Activated T-helper 17 cell treated with anti-CD3 and anti-CD28 coated beads, Interleukin-2, amount 50 U/mL, for 72 hours (primary cell): Measurements from ENCODE around the gene ELF2. TPM values are rescaled to one million over a fixed set of nuclear protein-coding genes. Genes with fewer than 3 reads are reported as not detected.
"Not testable (repeated sequence)": the region's sequence is repeated elsewhere in the genome, so short reads cannot be mapped to it uniquely, and the experiment has no call there.

Source experiments
- ATAC-seq: fragments of 150-1000 bp; cut with Tn5 transposase; replicated peaks from 2 replicates; pipeline ENCODE4 v1.10.0; 2021; ENCODE audit warnings: mild to moderate bottlenecking, moderate library complexity
- H3K27ac Mint-ChIP-seq: one replicate; pipeline ENCODE4 v1.8.0; 2022; ENCODE audit warnings: mixed read lengths
- H3K27me3 Mint-ChIP-seq: one replicate; pipeline ENCODE4 v1.8.0; 2022; ENCODE audit warnings: mixed read lengths
- H3K36me3 Mint-ChIP-seq: one replicate; pipeline ENCODE4 v1.8.0; 2022; ENCODE audit warnings: low read depth, mild to moderate bottlenecking, mixed read lengths
- H3K4me1 Mint-ChIP-seq: one replicate; pipeline ENCODE4 v1.8.0; 2022; ENCODE audit warnings: mixed read lengths
- H3K4me3 Mint-ChIP-seq: one replicate; pipeline ENCODE4 v1.8.0; 2022; ENCODE audit warnings: mild to moderate bottlenecking, mixed read lengths
- H3K9me3 Mint-ChIP-seq: one replicate; pipeline ENCODE4 v1.8.0; 2022; ENCODE audit warnings: mixed read lengths
- total RNA-seq, 2 donors: library from RNA; stranded (reverse); gene quantifications; one replicate each; pipeline ENCODE4 v1.2.3, GENCODE V29; 2022

Gene ELF2
- total RNA-seq, 2 donors from 2014 or later, result 29.7 to 35.2 TPM

DNA sequence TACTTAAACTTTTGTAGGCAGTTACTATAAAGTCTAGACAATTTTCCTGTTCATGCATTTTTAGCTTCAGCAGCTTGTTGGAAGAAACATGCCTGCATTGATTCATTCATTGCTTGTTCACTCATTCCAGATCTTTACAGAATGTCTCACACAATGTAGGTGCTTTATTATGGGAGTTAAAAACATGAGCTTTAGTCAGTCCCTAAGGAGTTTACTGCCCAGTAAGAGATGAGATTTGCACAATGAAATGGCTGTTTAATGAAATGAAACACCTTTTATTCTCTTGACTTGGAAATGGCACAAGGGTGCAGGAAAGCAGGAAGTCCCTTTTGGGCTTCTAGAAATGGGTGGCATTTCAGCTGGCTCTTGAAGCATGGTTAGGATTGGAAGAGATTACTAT is 158.5 kb downstream of the ELF2 start:
- Mint-ChIP-seq H3K4me3 (peak overlapping the region; percentile 45), H3K9me3 (no peaks in the 10 kb centered on the region), H3K36me3 (peaks cover 47% of the 10 kb centered on the region), H3K27me3 (no peaks in the 10 kb centered on the region), H3K4me1 (peaks cover 34% of the 10 kb centered on the region), H3K27ac (peak overlapping the region; percentile 5)
- no peak for ATAC-seq

DNA sequence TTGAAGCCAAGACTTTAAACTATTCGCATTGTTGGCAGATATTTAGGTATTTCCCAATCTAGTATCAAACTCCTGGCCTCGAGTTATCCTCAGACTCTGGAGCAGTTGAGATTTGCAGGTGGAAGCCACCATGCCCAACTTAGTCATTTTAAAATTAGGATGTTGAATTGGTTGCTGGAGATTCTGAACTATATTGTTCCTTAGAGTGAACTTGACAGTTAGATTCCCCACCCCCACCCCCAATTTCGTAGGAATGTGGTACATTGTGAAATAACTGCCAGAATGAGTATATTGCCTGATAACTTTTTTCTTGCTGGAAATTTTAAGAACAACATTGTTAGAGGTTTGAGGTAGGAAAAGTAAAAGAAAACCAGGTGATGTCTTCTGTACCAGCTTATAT is 159.2 kb downstream of the ELF2 start:
- peaks cover 34% of the 10 kb centered on the region for H3K4me1 Mint-ChIP-seq
- no peak for ATAC-seq
- no peaks in the 10 kb centered on the region for H3K27me3 Mint-ChIP-seq
- peaks cover 41% of the 10 kb centered on the region for H3K36me3 Mint-ChIP-seq
- H3K4me3 Mint-ChIP-seq, result peak overlapping the region; percentile 45
- no peaks in the 10 kb centered on the region for H3K9me3 Mint-ChIP-seq
- H3K27ac Mint-ChIP-seq, result no peak overlapping the region

DNA sequence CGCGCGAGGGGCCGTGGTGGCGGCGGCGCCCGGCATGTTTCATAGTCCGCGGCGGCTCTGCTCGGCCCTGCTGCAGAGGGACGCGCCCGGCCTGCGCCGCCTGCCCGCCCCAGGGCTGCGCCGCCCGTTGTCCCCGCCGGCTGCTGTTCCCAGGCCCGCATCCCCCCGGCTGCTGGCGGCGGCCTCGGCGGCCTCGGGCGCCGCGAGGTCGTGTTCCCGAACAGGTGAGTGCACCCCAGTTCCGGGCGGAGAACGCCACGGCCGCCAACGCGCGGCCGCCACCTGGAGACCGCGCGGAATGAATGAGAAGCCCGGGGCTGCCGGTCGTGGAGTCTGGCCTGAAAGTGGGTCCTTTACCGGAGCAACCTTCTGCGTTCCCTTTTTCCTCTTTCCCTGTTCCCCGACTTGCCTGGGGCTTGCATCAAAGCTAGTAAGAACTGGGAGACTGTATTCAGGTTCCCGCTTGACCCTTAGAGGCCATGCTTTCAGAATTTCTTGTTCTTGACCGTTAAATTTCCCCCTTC is 161.0 kb downstream of the ELF2 start:
- Mint-ChIP-seq H3K4me1 (peaks cover 34% of the 10 kb centered on the region), H3K27me3 (no peaks in the 10 kb centered on the region), H3K4me3 (peak overlapping the region; percentile 82), H3K9me3 (no peaks in the 10 kb centered on the region), H3K36me3 (peaks cover 35% of the 10 kb centered on the region), H3K27ac (peak overlapping the region; percentile 90)
- ATAC-seq, result peak; percentile 33

DNA sequence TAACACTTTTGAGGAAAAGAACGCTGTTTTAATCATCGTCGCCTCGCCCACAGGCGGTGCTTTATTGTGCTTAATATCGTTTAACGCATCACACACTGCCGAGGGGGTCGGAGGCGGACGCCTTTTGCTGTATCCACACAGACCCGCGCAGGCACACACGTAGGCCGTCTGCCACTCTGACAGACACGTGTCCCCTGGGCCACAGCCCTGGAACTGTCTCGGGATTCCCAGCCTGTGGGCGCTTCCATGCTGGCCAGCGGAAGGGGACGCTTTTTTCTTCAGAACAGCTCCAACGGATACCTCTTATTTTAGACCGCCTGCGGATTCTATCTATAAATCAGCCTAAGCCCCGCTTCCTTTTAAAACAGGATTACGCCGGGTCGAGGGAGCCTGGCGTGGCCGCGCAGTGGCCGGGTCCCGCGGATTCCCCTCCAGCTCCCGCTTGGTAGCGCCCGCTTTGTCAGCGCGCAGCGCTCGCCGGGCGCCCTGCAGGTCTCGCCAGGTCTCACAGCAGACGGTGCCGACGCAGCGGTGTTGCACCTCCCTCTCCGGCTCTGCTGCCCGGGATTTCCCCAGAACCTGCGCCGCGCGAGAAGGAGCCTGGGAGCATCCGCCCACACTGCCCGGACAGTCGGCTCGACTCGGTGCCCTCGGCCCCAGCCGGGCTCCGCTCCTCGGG is 161.6 kb downstream of the ELF2 start, which contains the start of gene NOCT:
Gene NOCT, plus strand, starts transcription at position 513 of the 679 bp plus-strand sequence. CDS start 201 bp downstream, outside the sequence.
- Mint-ChIP-seq H3K4me1 (peaks cover 33% of the 10 kb centered on the region), H3K27ac (peak within 1 kb of the TSS; percentile 90), H3K27me3 (no peaks in the 10 kb centered on the region), H3K9me3 (no peaks in the 10 kb centered on the region), H3K4me3 (peak within 1 kb of the TSS; percentile 82), H3K36me3 (peaks cover 33% of the 10 kb centered on the region)
- peak; percentile 88 for ATAC-seq

DNA sequence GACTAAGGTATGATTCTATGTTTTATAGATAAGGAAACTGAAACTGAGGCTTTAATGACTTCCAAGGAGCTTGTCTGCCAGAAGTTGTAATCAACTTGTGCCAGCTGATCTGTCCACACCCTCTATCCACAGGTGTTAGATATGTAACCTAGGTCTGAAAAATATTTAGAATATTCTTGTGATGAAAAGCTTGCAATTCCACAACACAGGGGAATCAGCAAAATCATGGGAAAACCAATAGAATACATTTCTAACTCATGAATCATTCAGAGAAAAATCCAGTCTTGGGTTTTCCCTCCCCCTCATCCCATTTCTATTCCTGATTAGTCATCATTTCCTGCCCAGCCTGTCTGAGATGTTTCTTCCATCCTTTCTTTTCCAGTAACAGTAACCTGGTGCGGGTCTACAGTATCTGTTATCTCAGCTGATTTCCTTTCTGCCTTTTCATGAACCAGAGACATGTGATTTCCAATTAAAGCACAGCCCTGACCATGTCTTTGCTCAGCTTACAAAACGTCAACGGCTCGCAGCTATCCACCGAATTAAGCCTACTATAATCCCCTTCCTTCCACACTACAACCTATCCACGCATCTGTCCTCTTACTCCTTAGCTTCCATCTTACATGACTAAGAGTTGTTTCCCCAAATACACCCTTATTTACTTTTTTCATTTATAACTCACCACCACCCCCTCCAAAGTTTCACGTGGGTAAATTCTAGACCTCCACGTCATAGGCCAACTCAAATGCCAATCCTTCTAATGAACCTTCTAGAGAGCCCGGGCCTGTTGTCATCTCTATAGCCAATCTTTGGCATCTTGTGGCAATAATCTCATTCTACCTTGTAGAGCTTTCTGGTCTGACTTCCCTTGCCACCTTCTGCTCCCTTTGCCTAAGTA is 162.4 kb downstream of the ELF2 start:
- Mint-ChIP-seq H3K36me3 (peaks cover 26% of the 10 kb centered on the region), H3K4me1 (peaks cover 25% of the 10 kb centered on the region), H3K9me3 (no peaks in the 10 kb centered on the region), H3K4me3 (peak overlapping the region; percentile 82), H3K27ac (peak overlapping the region; percentile 90), H3K27me3 (no peaks in the 10 kb centered on the region)
- ATAC-seq, result peak; percentile 56

DNA sequence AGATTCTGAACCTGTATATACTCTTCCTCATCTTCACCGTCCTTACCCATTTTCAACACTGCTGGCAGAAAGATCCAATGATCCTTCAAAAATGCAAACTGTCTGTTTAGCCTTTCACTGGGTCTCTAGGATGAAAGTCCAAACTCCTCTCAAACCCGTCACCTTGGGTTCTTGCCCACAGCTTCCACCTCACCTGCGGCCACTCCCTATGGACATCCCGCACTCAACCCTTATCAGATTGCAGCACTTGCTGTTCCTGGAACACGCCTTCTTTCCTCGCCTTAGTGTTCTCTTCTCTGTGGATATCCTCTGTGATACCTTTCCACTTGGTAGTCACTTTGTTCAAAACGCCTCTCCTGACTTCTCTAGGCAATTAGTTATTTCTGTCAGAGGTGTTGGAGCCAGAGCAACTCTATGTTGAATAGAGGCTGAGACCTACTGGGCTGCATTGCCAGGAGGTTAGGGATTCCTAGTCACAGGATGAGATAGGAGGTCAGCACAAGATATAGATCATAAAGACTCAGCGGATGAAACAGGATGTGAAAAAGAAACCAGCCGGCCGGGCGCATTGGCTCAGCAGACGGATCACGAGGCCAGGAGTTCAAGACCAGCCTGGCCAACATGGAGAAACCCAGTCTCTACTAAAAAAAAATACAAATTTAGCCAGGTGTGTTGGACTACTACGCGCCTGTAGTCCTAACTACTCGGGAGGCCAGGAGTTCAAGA is 165.6 kb downstream of the ELF2 start:
- Mint-ChIP-seq H3K36me3 (peaks cover 4% of the 10 kb centered on the region), H3K27ac (no peak overlapping the region), H3K27me3 (no peaks in the 10 kb centered on the region), H3K4me1 (peaks cover 15% of the 10 kb centered on the region), H3K4me3 (no peak overlapping the region), H3K9me3 (no peaks in the 10 kb centered on the region)
- no peak for ATAC-seq

DNA sequence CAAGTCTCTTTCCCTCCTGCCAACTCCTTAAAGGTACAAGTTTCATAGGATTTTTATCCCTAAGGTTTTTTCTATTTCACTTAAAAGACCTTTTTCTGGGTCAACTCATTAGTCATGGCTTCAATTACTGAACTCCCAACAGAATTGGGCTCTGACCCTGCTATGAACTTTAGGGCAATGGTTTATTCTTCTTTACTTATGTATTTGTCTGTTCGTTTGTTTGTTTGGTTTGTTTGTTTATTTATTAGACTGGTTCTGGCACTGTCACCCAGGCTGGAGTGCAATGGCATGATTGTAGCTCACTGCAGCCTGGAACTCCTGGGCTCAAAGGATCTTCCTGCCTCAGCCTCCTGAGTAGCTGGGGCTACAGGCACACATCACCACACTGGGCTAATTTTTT is 167.3 kb downstream of the ELF2 start:
- Mint-ChIP-seq H3K9me3 (no peaks in the 10 kb centered on the region), H3K4me3 (no peak overlapping the region), H3K27ac (no peak overlapping the region), H3K4me1 (peaks cover 10% of the 10 kb centered on the region), H3K27me3 (no peaks in the 10 kb centered on the region), H3K36me3 (no peaks in the 10 kb centered on the region)
- ATAC-seq, result no peak

DNA sequence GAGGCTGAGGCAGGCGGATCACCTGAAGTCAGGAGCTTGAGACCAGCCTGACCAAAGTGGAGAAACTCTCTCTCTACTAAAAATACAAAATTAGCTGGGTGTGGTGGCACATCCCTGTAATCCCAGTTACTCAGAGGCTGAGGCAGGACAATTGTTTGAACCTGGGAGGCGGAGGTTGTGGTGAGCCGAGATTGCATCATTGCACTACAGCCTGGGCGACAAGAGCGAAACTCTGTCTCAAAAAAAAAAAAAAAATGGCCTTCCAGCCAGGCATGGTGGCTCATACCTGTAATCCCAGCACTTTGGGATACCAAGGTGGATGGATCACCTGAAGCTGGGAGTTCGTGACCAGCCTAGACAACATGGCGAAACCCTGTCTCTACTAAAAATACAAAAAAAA is 168.7 kb downstream of the ELF2 start:
- not testable (repeated sequence) for H3K9me3 Mint-ChIP-seq, H3K36me3 Mint-ChIP-seq, H3K4me1 Mint-ChIP-seq, H3K4me3 Mint-ChIP-seq, ATAC-seq, H3K27me3 Mint-ChIP-seq, H3K27ac Mint-ChIP-seq

DNA sequence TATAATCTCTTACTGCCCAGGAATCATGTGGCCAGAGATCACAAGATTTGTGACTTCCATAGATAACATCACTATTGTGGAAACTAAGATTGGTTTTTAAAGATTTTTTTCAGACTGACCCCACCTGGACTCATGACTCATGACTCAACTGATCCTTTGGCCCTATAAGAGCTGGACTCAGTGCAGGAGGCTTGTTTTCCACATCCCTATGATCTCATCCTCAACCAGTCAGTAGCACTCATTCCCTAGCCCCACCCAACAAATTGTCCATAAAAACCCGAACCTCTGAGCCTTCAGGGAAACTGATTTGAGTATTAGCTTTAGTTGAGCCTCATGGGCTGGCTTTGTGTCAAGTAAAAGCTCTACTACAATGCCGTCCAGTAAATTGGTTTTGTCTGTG is 169.4 kb downstream of the ELF2 start:
- H3K36me3 Mint-ChIP-seq, result no peaks in the 10 kb centered on the region
- no peak overlapping the region for H3K4me3 Mint-ChIP-seq
- no peak overlapping the region for H3K27ac Mint-ChIP-seq
- H3K27me3 Mint-ChIP-seq, result no peaks in the 10 kb centered on the region
- no peaks in the 10 kb centered on the region for H3K9me3 Mint-ChIP-seq
- ATAC-seq, result no peak
- no peaks in the 10 kb centered on the region for H3K4me1 Mint-ChIP-seq

Other genes starting within 250 kb of the ELF2 start
- gene NOCT, start 161.4 kb downstream of the ELF2 start, total RNA-seq, result 10 to 100 TPM; 12.4 to 18.7 TPM
- under 1 TPM in 1 of 2 donors, not detected in 1; 0.98 TPM for gene MGARP, start 103.0 kb upstream of the ELF2 start, total RNA-seq
- gene NAA15, start 124.3 kb upstream of the ELF2 start, total RNA-seq, result 100 to 1,000 TPM in 1 of 2 donors, 10 to 100 TPM in 1; 54.2 to 106 TPM
- 10 to 100 TPM; 34.9 to 43.6 TPM for gene NDUFC1, start 125.3 kb upstream of the ELF2 start, total RNA-seq